BLaER1 treated with 17β-estradiol and CSF1 and Interleukin-3, amounts not matched to agents 10 nM and 100 nM (cell line): ENCODE results near the gene BABAM1.

Experiments used
- H3K27ac ChIP-seq, 11 experiments: shearing (Covaris generic); formaldehyde crosslinking; 2 replicates each; pipeline ENCODE4 v1.8.1; 2022
- H3K27me3 ChIP-seq, 11 experiments: shearing (Covaris generic); formaldehyde crosslinking; 2 replicates each; pipeline ENCODE4 v1.8.1; 2022
- H3K36me3 ChIP-seq, 11 experiments: shearing (Covaris generic); formaldehyde crosslinking; 2 replicates each; pipeline ENCODE4 v1.8.1; 2022
- H3K4me1 ChIP-seq, 10 experiments: shearing (Covaris generic); formaldehyde crosslinking; 2 replicates each; pipeline ENCODE4 v1.8.1; 2022
- H3K4me2 ChIP-seq, 11 experiments: shearing (Covaris generic); formaldehyde crosslinking; 2 replicates each; pipeline ENCODE4 v1.8.1; 2022
- H3K4me3 ChIP-seq, 10 experiments: shearing (Covaris generic); formaldehyde crosslinking; 2 replicates each; pipeline ENCODE4 v1.8.1; 2022
- H3K9ac ChIP-seq, 11 experiments: shearing (Covaris generic); formaldehyde crosslinking; 2 replicates each; pipeline ENCODE4 v1.8.1; 2022
- H3K9me3 ChIP-seq, 11 experiments: shearing (Covaris generic); formaldehyde crosslinking; replicated peaks in 1 of 11; 2 replicates each; pipeline ENCODE4 v1.8.1; 2022
- H4K20me1 ChIP-seq, 11 experiments: shearing (Covaris generic); formaldehyde crosslinking; 2 replicates each; pipeline ENCODE4 v1.8.1; 2022
- Cebpa-rat ChIP-seq, 11 experiments: shearing (Covaris generic); IDR thresholded peaks; 2 replicates each; pipeline ENCODE4 v1.8.1; 2022

BABAM1 gene

DNA sequence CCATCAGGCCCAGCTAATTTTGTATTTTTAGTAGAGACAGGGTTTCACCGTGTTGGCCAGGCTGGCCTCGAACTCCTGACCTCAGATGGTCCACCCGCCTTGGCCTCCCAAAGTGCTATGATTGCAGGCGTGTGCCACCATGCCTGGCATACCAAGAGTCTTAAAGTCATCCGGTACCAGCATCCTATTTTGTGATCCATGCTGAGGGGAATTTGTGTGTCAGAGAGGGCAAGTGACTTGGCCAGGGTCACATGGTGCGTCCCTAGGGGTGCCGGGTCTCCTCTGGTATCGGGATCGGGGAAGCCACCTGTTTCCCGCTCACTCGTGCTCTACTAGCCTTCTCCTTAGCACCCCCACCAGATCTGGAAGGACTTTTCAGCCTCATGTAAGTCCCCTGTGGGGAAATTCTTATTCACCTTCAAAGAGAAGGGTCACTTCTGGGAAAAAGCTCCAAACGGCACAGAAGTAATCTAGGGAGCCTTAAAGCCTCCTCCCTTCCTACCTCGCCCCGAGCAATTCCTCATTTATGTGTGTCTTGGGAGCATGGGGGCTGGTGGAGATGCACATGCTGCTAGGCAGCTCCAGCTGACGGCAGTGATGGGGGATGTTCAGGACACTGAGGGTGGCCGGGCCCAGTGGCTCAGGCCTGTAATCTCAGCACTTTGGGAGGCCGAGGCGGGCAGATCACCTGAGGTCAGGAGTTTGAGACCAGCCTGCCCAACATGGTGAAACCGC is 8.4 kb downstream of the BABAM1 start:
- H3K9ac ChIP-seq: 0 out of 22 replicates have a peak overlapping the region, but pooled peaks of 1 of the 11 experiments have one; percentile 14
- no peak for TF ChIP-seq Cebpa-rat (IDR thresholded peaks at IDR 0.05)
- H4K20me1 ChIP-seq: no peaks in the 10 kb centered on the region
- H3K4me2 ChIP-seq: no peak overlapping the region
- H3K27me3 ChIP-seq: no peaks in the 10 kb centered on the region
- peaks cover 0 to 25% (median 12%) of the 10 kb centered on the region in 10 experiments; a peak in 19 of 20 replicates for H3K4me1 ChIP-seq
- no peaks in the 10 kb centered on the region for H3K9me3 ChIP-seq
- no peak overlapping the region for H3K4me3 ChIP-seq
- no peak overlapping the region for H3K27ac ChIP-seq
- peaks cover 69 to 95% (median 85%) of the 10 kb centered on the region in 11 experiments for H3K36me3 ChIP-seq

DNA sequence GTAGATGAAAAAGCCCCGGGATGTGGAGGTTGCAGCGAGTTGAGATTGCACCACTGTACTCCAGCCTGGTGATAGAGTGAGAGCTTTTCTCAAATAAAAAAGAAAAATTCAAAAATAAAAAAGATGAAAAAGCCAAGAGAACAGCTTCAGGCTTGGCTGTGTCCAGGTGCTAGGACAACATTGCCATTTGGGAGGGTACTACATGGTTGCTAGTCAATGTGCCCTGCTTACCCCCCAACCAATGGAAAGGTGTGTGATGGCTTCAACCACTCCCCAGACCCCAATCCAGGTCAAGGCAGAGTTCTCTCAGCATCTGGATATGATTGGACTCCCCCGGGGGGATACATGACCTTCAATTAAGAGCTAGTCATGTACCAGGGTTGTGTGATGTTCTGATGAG is 12.2 kb downstream of the BABAM1 start:
- Histone ChIP-seq H3K27ac (peak overlapping the region in 1 of 11 experiments; percentile 18; a peak in 2 of 22 replicates), H3K36me3 (peaks cover 49 to 74% (median 65%) of the 10 kb centered on the region in 11 experiments)

DNA sequence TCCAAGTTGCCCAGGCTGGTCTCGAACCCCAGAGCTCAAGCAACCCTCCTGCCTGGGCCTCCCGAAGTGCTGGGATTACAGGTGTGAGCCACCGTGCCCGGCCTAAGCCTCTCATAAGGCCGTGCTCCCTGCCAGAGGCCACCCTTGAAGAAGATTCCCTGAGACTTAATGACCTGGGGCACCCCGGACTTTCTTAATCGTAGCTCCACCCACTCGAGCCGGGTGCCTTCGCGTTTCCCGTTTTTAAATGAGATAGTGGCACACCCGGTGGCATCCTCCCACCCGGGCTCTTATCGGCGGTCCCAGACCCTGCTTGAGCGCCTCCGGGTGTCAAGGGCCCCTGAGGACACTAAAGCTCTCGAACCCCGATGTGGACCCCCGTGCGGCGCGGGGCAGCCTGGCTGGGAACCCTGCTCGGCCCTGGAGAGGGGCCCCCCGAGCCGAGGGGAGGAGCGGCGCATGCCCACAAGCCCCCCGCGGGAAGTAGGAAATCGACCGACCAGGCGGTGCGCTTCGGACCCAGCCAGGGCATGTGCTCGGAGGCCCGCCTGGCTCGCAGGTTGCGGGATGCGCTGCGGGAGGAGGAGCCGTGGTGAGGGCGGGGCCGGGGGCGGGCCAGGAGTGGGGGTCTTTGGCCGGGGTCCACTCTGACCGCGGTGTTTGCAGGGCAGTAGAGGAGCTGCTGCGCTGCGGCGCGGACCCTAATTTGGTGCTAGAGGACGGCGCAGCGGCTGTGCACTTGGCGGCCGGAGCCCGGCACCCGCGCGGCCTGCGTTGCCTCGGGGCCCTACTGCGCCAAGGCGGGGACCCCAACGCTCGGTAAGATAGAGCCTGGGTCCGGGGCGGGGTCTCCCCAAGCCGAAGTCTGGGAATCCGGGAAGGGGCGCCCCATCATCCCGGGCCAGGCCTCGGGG is 14.4 kb downstream of the BABAM1 start, which contains the start of gene ANKLE1:
Gene ANKLE1 (plus strand): TSS at position 511 of the 914 bp plus-strand sequence. CDS start 20 bp downstream, at position 531.
- H3K4me1 ChIP-seq: peaks cover 10 to 38% (median 21%) of the 10 kb centered on the region in 10 experiments
- peaks cover 31 to 74% (median 63%) of the 10 kb centered on the region in 11 experiments for H3K36me3 ChIP-seq
- peak within 1 kb of the TSS; percentile 61 to 85 (median 73) for H3K4me3 ChIP-seq
- H4K20me1 ChIP-seq: peaks cover 0 to 40% (median 26%) of the 10 kb centered on the region in 11 experiments; a peak in 19 of 22 replicates
- H3K9ac ChIP-seq: peak within 1 kb of the TSS; percentile 77 to 89 (median 84)
- H3K4me2 ChIP-seq: peak within 1 kb of the TSS; percentile 80 to 98 (median 93)
- no peak for TF ChIP-seq Cebpa-rat (IDR thresholded peaks at IDR 0.05)
- H3K27me3 ChIP-seq: no peaks in the 10 kb centered on the region
- no peaks in the 10 kb centered on the region for H3K9me3 ChIP-seq
- H3K27ac ChIP-seq: peak within 1 kb of the TSS; percentile 23 to 87 (median 80); a peak in 21 of 22 replicates

More for the DNA sequence above, 12.2 kb downstream of the BABAM1 start:
- no peak overlapping the region for H3K4me3 ChIP-seq
- no peaks in the 10 kb centered on the region for H3K9me3 ChIP-seq
- H3K27me3 ChIP-seq: no peaks in the 10 kb centered on the region
- peaks cover 0 to 19% (median 15%) of the 10 kb centered on the region in 11 experiments; a peak in 19 of 22 replicates for H4K20me1 ChIP-seq
- H3K4me2 ChIP-seq: peak overlapping the region in 2 of 11 experiments; percentile 7 to 21; a peak in 2 of 22 replicates
- TF ChIP-seq Cebpa-rat (IDR thresholded peaks at IDR 0.05): no peak
- H3K9ac ChIP-seq: no peak overlapping the region
- peaks cover 10 to 38% (median 21%) of the 10 kb centered on the region in 10 experiments for H3K4me1 ChIP-seq

DNA sequence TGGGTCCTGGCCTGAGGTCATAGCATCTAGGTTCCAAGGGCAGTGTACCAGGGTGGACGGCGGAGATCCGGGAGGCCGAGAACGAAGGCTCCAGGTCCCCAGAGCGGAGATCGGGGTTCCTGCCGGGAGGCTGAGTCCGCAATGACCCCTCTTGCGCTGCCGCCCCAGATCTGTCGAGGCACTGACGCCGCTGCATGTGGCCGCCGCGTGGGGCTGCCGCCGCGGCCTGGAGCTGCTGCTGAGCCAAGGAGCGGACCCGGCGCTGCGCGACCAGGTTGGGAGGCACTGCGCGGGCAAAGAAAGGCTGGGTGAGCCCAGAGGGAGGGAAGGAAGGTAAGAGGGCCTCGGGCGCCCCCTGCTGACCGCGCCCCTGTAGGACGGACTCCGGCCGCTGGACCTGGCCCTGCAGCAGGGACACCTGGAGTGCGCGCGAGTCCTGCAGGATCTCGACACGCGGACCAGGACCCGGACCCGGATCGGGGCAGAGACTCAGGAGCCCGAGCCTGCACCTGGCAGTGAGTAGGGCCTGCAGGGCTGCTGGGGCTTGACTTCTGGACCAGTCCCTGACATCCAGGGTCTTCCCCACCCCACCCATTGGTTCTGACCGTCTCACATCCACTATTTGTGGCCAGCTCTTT is 15.4 kb downstream of the BABAM1 start:
- H3K9me3 ChIP-seq: no peaks in the 10 kb centered on the region
- peak overlapping the region; percentile 61 to 85 (median 73) for H3K4me3 ChIP-seq
- no peaks in the 10 kb centered on the region for H3K27me3 ChIP-seq
- no peak for TF ChIP-seq Cebpa-rat (IDR thresholded peaks at IDR 0.05)
- H3K9ac ChIP-seq: peak overlapping the region; percentile 77 to 89 (median 84)
- peaks cover 22 to 72% (median 58%) of the 10 kb centered on the region in 11 experiments for H3K36me3 ChIP-seq
- H3K4me1 ChIP-seq: peaks cover 10 to 38% (median 21%) of the 10 kb centered on the region in 10 experiments
- H4K20me1 ChIP-seq: peaks cover 0 to 40% (median 26%) of the 10 kb centered on the region in 11 experiments; a peak in 19 of 22 replicates
- H3K4me2 ChIP-seq: peak overlapping the region; percentile 80 to 98 (median 93)
- H3K27ac ChIP-seq: peak overlapping the region in 10 of 11 experiments; percentile 59 to 87 (median 80); a peak in 19 of 22 replicates

DNA sequence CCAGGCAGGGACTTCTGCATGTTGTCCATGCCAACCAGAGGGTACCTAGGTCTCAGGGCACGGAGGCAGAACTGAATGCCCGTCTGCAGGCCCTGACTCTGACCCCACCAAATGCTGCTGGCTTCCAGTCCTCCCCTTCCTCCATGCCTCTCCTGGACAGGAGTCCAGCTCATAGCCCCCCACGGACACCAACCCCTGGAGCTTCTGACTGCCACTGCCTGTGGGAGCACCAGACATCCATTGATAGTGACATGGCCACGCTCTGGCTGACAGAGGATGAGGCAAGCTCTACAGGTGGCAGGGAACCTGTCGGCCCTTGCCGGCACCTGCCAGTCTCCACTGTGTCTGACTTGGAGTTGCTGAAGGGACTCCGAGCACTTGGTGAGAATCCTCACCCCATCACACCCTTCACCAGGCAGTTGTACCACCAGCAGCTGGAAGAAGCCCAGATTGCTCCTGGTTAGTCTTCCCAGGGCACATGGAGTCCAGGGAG is 16.3 kb downstream of the BABAM1 start:
- TF ChIP-seq Cebpa-rat (IDR thresholded peaks at IDR 0.05): no peak
- Histone ChIP-seq H3K27me3 (no peaks in the 10 kb centered on the region), H3K9me3 (no peaks in the 10 kb centered on the region), H3K4me1 (peaks cover 10 to 38% (median 24%) of the 10 kb centered on the region in 10 experiments), H3K4me2 (peak overlapping the region in 8 of 11 experiments; percentile 80 to 98 (median 93); a peak in 13 of 22 replicates), H4K20me1 (peaks cover 0 to 40% (median 26%) of the 10 kb centered on the region in 11 experiments; a peak in 19 of 22 replicates), H3K27ac (no peak overlapping the region), H3K9ac (peak overlapping the region in 5 of 11 experiments; percentile 44 to 89 (median 88); a peak in 9 of 22 replicates), H3K36me3 (peaks cover 18 to 63% (median 54%) of the 10 kb centered on the region in 11 experiments), H3K4me3 (0 out of 20 replicates have a peak overlapping the region, but pooled peaks of 1 of the 10 experiments have one; percentile 80)

DNA sequence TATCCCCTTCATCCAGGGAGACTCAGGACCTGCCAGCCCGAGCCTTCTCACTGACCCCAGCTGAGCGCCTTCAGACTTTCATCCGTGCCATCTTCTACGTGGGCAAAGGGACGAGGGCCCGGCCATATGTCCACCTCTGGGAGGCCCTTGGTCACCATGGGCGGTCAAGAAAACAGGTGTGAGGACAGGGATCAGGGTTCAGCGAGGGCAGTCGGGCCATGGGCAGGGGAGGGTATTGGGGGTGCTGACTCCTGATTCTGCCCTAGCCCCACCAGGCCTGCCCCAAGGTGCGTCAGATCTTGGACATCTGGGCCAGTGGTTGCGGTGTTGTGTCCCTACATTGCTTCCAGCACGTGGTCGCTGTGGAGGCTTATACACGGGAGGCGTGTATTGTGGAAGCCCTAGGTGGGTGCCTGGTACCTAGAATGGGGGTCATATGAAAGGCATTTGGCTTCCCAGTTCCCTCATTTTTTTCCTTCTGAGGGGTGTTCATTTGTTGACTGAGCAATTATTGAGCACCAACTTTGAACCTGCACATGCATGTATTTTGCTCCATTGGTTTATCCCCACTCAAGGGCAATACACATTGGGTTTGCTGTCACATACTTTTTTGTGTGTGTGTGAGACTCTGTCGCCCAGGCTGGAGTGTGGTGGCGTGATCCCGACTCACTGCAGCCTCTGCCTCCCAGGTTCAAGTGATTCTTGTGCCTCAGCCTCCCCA is 18.3 kb downstream of the BABAM1 start:
- no peak overlapping the region for H3K4me2 ChIP-seq
- H3K4me3 ChIP-seq: no peak overlapping the region
- H3K4me1 ChIP-seq: peaks cover 9 to 31% (median 24%) of the 10 kb centered on the region in 10 experiments
- H4K20me1 ChIP-seq: peaks cover 0 to 40% (median 26%) of the 10 kb centered on the region in 11 experiments; a peak in 19 of 22 replicates
- no peak overlapping the region for H3K9ac ChIP-seq
- no peaks in the 10 kb centered on the region for H3K27me3 ChIP-seq
- H3K36me3 ChIP-seq: peaks cover 11 to 50% (median 42%) of the 10 kb centered on the region in 11 experiments; a peak in 21 of 22 replicates
- no peaks in the 10 kb centered on the region for H3K9me3 ChIP-seq
- H3K27ac ChIP-seq: no peak overlapping the region
- no peak for TF ChIP-seq Cebpa-rat (IDR thresholded peaks at IDR 0.05)

DNA sequence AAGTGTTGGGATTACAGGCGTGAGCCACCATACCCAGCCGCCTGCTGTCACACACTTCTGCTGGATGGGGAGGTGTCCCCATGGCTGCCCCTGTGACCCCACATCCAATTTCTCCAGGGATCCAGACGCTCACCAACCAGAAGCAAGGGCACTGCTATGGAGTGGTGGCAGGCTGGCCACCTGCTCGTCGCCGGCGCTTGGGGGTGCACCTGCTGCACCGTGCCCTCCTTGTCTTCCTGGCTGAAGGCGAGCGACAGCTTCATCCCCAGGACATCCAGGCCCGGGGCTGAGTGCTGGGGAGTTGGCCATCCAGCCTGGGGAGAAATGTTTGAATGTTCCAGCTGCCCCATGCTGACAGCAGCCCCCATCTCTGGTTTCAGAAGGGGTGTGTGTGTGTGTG is 19.0 kb downstream of the BABAM1 start:
- H3K36me3 ChIP-seq: peaks cover 11 to 50% (median 42%) of the 10 kb centered on the region in 11 experiments; a peak in 21 of 22 replicates
- no peak for TF ChIP-seq Cebpa-rat (IDR thresholded peaks at IDR 0.05)
- H3K9ac ChIP-seq: no peak overlapping the region

More for the DNA sequence above, 19.0 kb downstream of the BABAM1 start:
- Histone ChIP-seq H3K4me3 (no peak overlapping the region), H3K4me2 (no peak overlapping the region), H3K27ac (no peak overlapping the region), H3K27me3 (no peaks in the 10 kb centered on the region), H3K9me3 (no peaks in the 10 kb centered on the region), H4K20me1 (peaks cover 0 to 40% (median 26%) of the 10 kb centered on the region in 11 experiments; a peak in 19 of 22 replicates), H3K4me1 (peaks cover 2 to 24% (median 18%) of the 10 kb centered on the region in 10 experiments)
